NOMO-1 (cell line): ENCODE measurements around the gene ITGA1.

ENCODE experiments used
- DNase-seq, 2 experiments: peaks; one replicate each; lab custom pipeline; 2025; ENCODE audit not compliant: unreplicated experiment in 2 of 2; lab: John Stamatoyannopoulos, UW

Gene ITGA1

GRCh38 chr5:52989025-52989780 lies 201.5 kb downstream of the ITGA1 start, which contains the start of gene ITGA2:
ITGA2 (plus strand) TSS chr5:52989352; CDS start chr5:52989469, 117 bp downstream.
- DNase-seq = no peak

- no peak for DNase-seq
Measured at GRCh38 chr5:52989781-52990527, 202.2 kb downstream of the ITGA1 start.

- DNase-seq = no peak
Measured at GRCh38 chr5:52990528-52990925, 202.8 kb downstream of the ITGA1 start.

GRCh38 chr5:52993367-52993766 lies 205.7 kb downstream of the ITGA1 start:
- no peak for DNase-seq

GRCh38 chr5:52994266-52994665 lies 206.6 kb downstream of the ITGA1 start:
- DNase-seq = no peak

- DNase-seq = no peak
Measured at GRCh38 chr5:52995095-52995494, 207.4 kb downstream of the ITGA1 start.

- DNase-seq = no peak
Measured at GRCh38 chr5:52995914-52996313, 208.2 kb downstream of the ITGA1 start.

GRCh38 chr5:52996979-52997378 lies 209.3 kb downstream of the ITGA1 start:
- DNase-seq = no peak

- DNase-seq = no peak
Measured at GRCh38 chr5:52997424-52997823, 209.7 kb downstream of the ITGA1 start.

- DNase-seq = no peak
Measured at GRCh38 chr5:52998552-52999313, 211.0 kb downstream of the ITGA1 start.

GRCh38 chr5:52999344-52999949 lies 211.7 kb downstream of the ITGA1 start:
- DNase-seq = no peak

- DNase-seq = no peak
Measured at GRCh38 chr5:53001541-53001940, 213.8 kb downstream of the ITGA1 start.

GRCh38 chr5:53002491-53002890 lies 214.8 kb downstream of the ITGA1 start:
- no peak for DNase-seq

GRCh38 chr5:53003144-53003543 lies 215.4 kb downstream of the ITGA1 start:
- no peak for DNase-seq

GRCh38 chr5:53006911-53007890 lies 219.5 kb downstream of the ITGA1 start:
- no peak for DNase-seq

GRCh38 chr5:53008751-53009150 lies 221.0 kb downstream of the ITGA1 start:
- no peak for DNase-seq
